K562 (cell line): Measurements from ENCODE around the gene VSIG10L. TPM values are rescaled to one million over a fixed set of nuclear protein-coding genes. Genes with fewer than 3 reads are reported as not detected.

Source experiments
- CBX2 ChIP-seq: fragments of 200-600 bp; sonication (generic); IDR thresholded peaks from one replicate; pipeline ENCODE4 v1.6.1; 2012; ENCODE audit warnings: mild to moderate bottlenecking, low read length, inconsistent platforms; ENCODE audit not compliant: insufficient read depth, poor library complexity, severe bottlenecking
- CBX8 ChIP-seq: fragments of 200-600 bp; sonication (generic); IDR thresholded peaks from 2 replicates; pipeline ENCODE4 v1.6.1; 2012; ENCODE audit warnings: borderline replicate concordance, mixed run types, low read depth, mild to moderate bottlenecking, moderate library complexity, mixed read lengths, low read length, control low read depth, inconsistent platforms; ENCODE audit not compliant: poor library complexity, severe bottlenecking; ENCODE audit errors: extremely low read depth
- FOXP4 ChIP-seq: sonication (generic); formaldehyde crosslinking; IDR thresholded peaks from 2 replicates; pipeline ENCODE4 v1.8.0; 2022; ENCODE audit warnings: mild to moderate bottlenecking, missing genetic modification reagents, borderline replicate concordance
- HNRNPUL1 ChIP-seq: fragments of 200-400 bp; formaldehyde crosslinking; IDR thresholded peaks from 2 replicates; pipeline ENCODE4 v1.6.1; 2017; ENCODE audit warnings: low read length
- IRF2 ChIP-seq: sonication (generic); formaldehyde crosslinking; IDR thresholded peaks from 2 replicates; pipeline ENCODE4 v1.8.1; 2022; ENCODE audit warnings: mild to moderate bottlenecking, missing genetic modification reagents
- LARP7 ChIP-seq: fragments of 450-650 bp; IDR thresholded peaks from 2 replicates; pipeline ENCODE4 v1.6.1; 2016
- MEF2D ChIP-seq: conservative IDR thresholded peaks from 2 replicates; pipeline ENCODE4 v1.6.1; 2016; ENCODE audit warnings: low read depth, missing genetic modification characterization, missing compliant biosample characterization
- NFYB ChIP-seq: IDR thresholded peaks from 2 replicates; pipeline ENCODE4 v1.6.1; 2011; ENCODE audit warnings: mild to moderate bottlenecking, moderate library complexity; ENCODE audit not compliant: insufficient read length; ENCODE audit errors: extremely low read depth
- PCBP2 ChIP-seq: fragments of 200-400 bp; formaldehyde crosslinking; IDR thresholded peaks from 2 replicates; pipeline ENCODE4 v1.6.1; 2018; ENCODE audit warnings: low read length, low read depth, mild to moderate bottlenecking, moderate library complexity; ENCODE audit not compliant: poor library complexity, severe bottlenecking
- PHB ChIP-seq: fragments of 250-450 bp; sonication (Bioruptor Pico); IDR thresholded peaks from 2 replicates; pipeline ENCODE4 v1.5.0; 2021
- RBM14 ChIP-seq: fragments of 200-400 bp; formaldehyde crosslinking; IDR thresholded peaks from 2 replicates; pipeline ENCODE4 v1.6.1; 2018; ENCODE audit warnings: low read depth, mild to moderate bottlenecking, low read length, moderate library complexity, borderline replicate concordance; ENCODE audit not compliant: insufficient read depth
- RBM17 ChIP-seq: fragments of 200-400 bp; formaldehyde crosslinking; IDR thresholded peaks from 2 replicates; pipeline ENCODE4 v1.6.1; 2017; ENCODE audit warnings: low read depth, mild to moderate bottlenecking, low read length, borderline replicate concordance
- RBM22 ChIP-seq: fragments of 200-400 bp; formaldehyde crosslinking; IDR thresholded peaks from 2 replicates; pipeline ENCODE4 v1.6.1; 2018; ENCODE audit warnings: low read length, low read depth; ENCODE audit not compliant: poor library complexity, severe bottlenecking
- SAFB ChIP-seq: fragments of 200-400 bp; formaldehyde crosslinking; IDR thresholded peaks from 2 replicates; pipeline ENCODE4 v1.6.1; 2017; ENCODE audit warnings: low read depth, low read length, borderline replicate concordance
- SIX5 ChIP-seq, 2 experiments: IDR thresholded peaks; 2 replicates each; pipeline ENCODE4 v1.6.1; 2011; ENCODE audit warnings: low read length in 2 of 2, borderline replicate concordance in 1 of 2, low read depth in 1 of 2, mild to moderate bottlenecking in 1 of 2, moderate library complexity in 1 of 2; ENCODE audit not compliant: insufficient read depth in 1 of 2
- SMARCB1 ChIP-seq: IDR thresholded peaks from 2 replicates; pipeline ENCODE4 v1.6.1; 2011; ENCODE audit warnings: improper control_type of control experiment, low read depth; ENCODE audit not compliant: insufficient read length
- SMARCE1 ChIP-seq: fragments of 450-650 bp; IDR thresholded peaks from 2 replicates; pipeline ENCODE4 v1.7.1; 2016; ENCODE audit warnings: mild to moderate bottlenecking
- STAT5A ChIP-seq: IDR thresholded peaks from 2 replicates; pipeline ENCODE4 v1.6.1; 2012; ENCODE audit warnings: low read length, inconsistent platforms, borderline replicate concordance
- TSC22D4 ChIP-seq: fragments of 450-650 bp; IDR thresholded peaks from 2 replicates; pipeline ENCODE4 v1.6.1; 2016; ENCODE audit warnings: missing genetic modification characterization, missing biosample characterization, control low read depth
- ZKSCAN8 ChIP-seq: fragments of 200-800 bp; sonication (Bioruptor generic); IDR thresholded peaks from 2 replicates; pipeline ENCODE4 v1.6.1; 2016; ENCODE audit warnings: missing genetic modification characterization, missing compliant biosample characterization
- ZNF3 ChIP-seq: fragments of 250-450 bp; sonication (Bioruptor Pico); IDR thresholded peaks from 2 replicates; pipeline ENCODE4 v1.5.0; 2021; ENCODE audit warnings: mild to moderate bottlenecking, moderate library complexity
- ZNF324 ChIP-seq: fragments of 250-450 bp; sonication (Bioruptor Pico); IDR thresholded peaks from 2 replicates; pipeline ENCODE4 v1.4.0; 2020; ENCODE audit warnings: mild to moderate bottlenecking
- ZNF75A ChIP-seq: fragments of 450-650 bp; formaldehyde crosslinking; IDR thresholded peaks from 2 replicates; pipeline ENCODE4 v1.4.0; 2020; ENCODE audit warnings: mild to moderate bottlenecking
- polyA plus RNA-seq, 8 experiments: library from polyadenylated mRNA; depleted of rRNA in 4 of 8; stranded (reverse) in 5 of 8; unstranded in 3 of 8; fragments of >200 nt; fragmentation: Nextera tagmentation in 2 of 8; fragmentation: Illumina TruSeq in 1 of 8; extraction: Ambion mirVana in 2 of 8; extraction: Trizol in 1 of 8; gene quantifications; 2 replicates each; pipeline versions ENCODE4 v1.2.1 to v1.2.3, GENCODE V29; 2011 to 2014; ENCODE audit warnings: inconsistent platforms in 1 of 8, missing spikeins in 1 of 8
- total RNA-seq, 7 experiments: library from RNA; depleted of rRNA in 6 of 7; stranded (reverse); fragments of >200 nt in 6 of 7; fragmentation: Illumina TruSeq in 2 of 7; extraction: Trizol in 2 of 7; gene quantifications; 2 replicates each; pipeline versions ENCODE4 v1.2.1 to v1.2.3, GENCODE V29; 2011 to 2021; ENCODE audit warnings: low replicate concordance in 1 of 7
- TF ChIP-seq, protein P1 (sequence below), 2 experiments: fragments of 450-650 bp; IDR thresholded peaks; 2 replicates each; pipeline ENCODE4 v1.6.1; 2016

Gene VSIG10L
- total and polyA plus RNA-seq, 9 of the 15 experiments (the other 6 are each of a cell fraction or from before 2014, with no cell fraction given): 1.1 to 7.6 (median 2.2) TPM

- TF ChIP-seq PCBP2 (no peak), HNRNPUL1 (no peak), RBM14 (no peak), SMARCE1 (peak; percentile 27; the same call in 1 of the 2 replicates), CBX2 (no peak), ZNF324 (CRISPR knock-in tag) (no peak), SIX5 (IDR thresholded peaks at IDR 0.05; ENCODE audit: borderline replicate concordance in 1 of 2, insufficient read depth in 1 of 2, low read depth in 1 of 2, low read length in 2 of 2) (no peak), ZNF3 (CRISPR knock-in tag) (no peak), TSC22D4 (tag) (no peak), NFYB (no peak), MEF2D (tag) (no peak), SMARCB1 (no peak), FOXP4 (no peak), STAT5A (no peak; the same call in 1 of the 2 replicates), ZKSCAN8 (CRISPR knock-in tag) (no peak), SAFB (no peak), RBM22 (no peak), LARP7 (no peak), RBM17 (no peak), PHB (CRISPR knock-in tag) (no peak), CBX8 (no peak), IRF2 (no peak), ZNF75A (CRISPR knock-in tag) (no peak)
- TF ChIP-seq, protein P1, sequence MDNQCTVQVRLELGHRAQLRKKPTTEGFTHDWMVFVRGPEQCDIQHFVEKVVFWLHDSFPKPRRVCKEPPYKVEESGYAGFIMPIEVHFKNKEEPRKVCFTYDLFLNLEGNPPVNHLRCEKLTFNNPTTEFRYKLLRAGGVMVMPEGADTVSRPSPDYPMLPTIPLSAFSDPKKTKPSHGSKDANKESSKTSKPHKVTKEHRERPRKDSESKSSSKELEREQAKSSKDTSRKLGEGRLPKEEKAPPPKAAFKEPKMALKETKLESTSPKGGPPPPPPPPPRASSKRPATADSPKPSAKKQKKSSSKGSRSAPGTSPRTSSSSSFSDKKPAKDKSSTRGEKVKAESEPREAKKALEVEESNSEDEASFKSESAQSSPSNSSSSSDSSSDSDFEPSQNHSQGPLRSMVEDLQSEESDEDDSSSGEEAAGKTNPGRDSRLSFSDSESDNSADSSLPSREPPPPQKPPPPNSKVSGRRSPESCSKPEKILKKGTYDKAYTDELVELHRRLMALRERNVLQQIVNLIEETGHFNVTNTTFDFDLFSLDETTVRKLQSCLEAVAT (IDR thresholded peaks at IDR 0.05): 0 out of 4 replicates have a peak, but pooled peaks of 1 of the 2 experiments have one; percentile 42
Measured at GRCh38 chr19:51338563-51339312, 3.2 kb downstream of the VSIG10L start (continued).
